Mononuclear cell (primary cell): Measurements from ENCODE around the gene PON1. TPM values are rescaled to one million over a fixed set of nuclear protein-coding genes. Genes with fewer than 3 reads are reported as not detected.

Experiments used
- H3K27me3 ChIP-seq: 2 replicates; pipeline ENCODE4 v1.6.0; 2011; ENCODE audit warnings: low read length, control low read depth; ENCODE audit not compliant: insufficient read depth
- H3K4me1 ChIP-seq: 2 replicates; pipeline ENCODE4 v1.5.1; 2011; ENCODE audit warnings: mild to moderate bottlenecking, low read length, control low read depth; ENCODE audit not compliant: insufficient read depth
- H3K4me3 ChIP-seq: 2 replicates; pipeline ENCODE4 v1.5.1; 2011; ENCODE audit warnings: mild to moderate bottlenecking, low read length, moderate library complexity
- H3K9me3 ChIP-seq: 2 replicates; pipeline ENCODE4 v1.5.1; 2011; ENCODE audit warnings: low read depth, mild to moderate bottlenecking, control low read depth, low read length
- total RNA-seq: library from RNA; depleted of rRNA; stranded (reverse); fragments of >200 nt; gene quantifications from one replicate; pipeline ENCODE4 v1.2.3, GENCODE V29; 2012

Gene PON1
- total RNA-seq, 1 donor, result not detected

GRCh38 chr7:95298091-95298490 lies 26.2 kb downstream of the PON1 start:
- Histone ChIP-seq H3K9me3 (no peaks in the 10 kb centered on the region), H3K4me3 (no peak overlapping the region), H3K4me1 (no peaks in the 10 kb centered on the region), H3K27me3 (no peaks in the 10 kb centered on the region)

DNA sequence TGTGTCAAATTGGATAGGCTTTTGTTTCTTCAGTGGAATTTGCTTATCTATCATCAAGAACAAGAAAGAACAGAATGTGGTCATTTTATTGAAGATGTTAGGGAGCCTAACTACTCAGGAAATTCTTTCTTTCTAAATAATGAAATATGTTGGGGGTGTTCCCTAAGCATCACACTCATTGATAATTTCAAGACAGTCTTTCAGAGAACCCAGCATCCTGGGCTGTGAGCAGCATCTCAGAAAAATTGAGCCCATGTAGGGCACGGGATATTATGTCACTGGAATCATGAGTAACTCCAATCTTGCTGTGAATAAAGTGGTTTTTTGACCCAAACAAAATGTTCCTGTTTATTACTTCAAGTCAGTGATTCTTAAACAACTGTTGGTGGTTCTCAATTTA lies 27.3 kb downstream of the PON1 start:
- Histone ChIP-seq H3K4me1 (no peaks in the 10 kb centered on the region), H3K9me3 (no peaks in the 10 kb centered on the region), H3K27me3 (no peaks in the 10 kb centered on the region), H3K4me3 (no peak overlapping the region)

DNA sequence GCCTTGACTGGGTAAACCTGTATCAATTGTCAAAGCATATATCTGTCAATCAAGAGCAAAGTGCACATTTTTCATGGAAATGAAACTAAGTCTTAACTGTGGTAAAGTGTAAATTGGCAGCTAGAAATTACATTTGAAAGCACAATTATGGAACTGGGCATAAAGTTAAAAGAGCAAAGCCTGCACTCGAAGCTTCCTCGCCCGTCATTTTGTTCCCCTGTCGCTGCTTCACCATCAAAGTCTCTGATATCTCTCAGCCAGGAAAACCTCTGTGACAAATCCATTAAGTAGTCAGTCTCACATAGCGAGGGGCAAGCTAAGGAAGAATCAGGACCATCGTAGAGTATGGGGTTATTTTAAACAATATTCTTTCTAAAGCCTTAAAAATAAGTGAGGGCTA lies 27.9 kb downstream of the PON1 start:
- Histone ChIP-seq H3K4me1 (no peaks in the 10 kb centered on the region), H3K27me3 (no peaks in the 10 kb centered on the region), H3K4me3 (no peak overlapping the region), H3K9me3 (no peaks in the 10 kb centered on the region)

DNA sequence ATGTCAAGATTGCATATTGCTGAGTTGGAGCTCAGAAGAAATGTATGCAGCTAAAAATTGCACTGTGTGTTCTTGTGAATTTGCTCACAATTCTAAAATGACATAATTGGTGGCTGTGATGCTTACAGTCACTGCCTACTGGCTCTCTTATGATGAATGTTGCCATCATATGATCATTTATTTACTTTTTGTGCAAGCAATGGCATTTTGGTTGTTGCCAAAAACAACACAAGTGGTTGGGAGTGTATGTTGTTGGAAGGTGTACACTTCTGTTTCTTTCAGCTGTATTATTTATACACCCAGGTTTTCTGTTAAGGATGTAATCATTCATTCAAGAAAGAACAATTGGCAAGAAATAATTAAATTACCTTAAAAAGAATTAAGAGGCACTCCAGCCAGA lies 28.9 kb downstream of the PON1 start:
- Histone ChIP-seq H3K9me3 (no peaks in the 10 kb centered on the region), H3K4me1 (no peaks in the 10 kb centered on the region), H3K27me3 (no peaks in the 10 kb centered on the region), H3K4me3 (no peak overlapping the region)

DNA sequence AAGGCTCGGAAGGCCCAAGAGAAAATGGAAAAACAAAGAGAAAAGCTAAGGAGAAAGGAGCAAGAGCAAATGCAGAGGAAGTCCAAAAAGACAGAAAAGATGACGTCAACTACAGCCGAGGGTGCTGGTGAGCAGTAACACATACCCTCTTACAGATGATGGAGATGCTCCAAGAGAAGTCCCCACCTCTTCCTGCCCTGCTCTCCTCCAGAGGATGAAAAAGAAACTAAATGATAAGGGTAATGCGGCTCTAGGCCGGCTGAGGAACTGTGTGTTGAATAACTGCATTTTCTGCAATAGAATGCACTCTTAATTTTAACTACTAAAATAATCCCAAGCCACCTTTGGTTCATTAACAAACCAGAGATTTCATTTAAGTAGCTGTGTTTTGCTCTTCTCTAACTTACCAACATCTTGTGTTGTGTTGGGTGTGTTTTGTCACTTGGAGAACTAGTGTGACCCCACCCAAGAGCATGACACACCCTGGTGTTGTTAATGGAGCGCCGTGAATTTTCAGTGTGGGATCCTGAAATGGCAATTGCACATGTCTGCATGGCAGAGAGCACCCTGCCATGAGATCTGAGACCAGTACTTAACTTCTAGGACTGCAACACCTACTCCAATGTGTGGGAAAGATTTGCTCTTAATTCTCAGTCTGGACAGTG lies 34.0 kb downstream of the PON1 start:
- Histone ChIP-seq H3K9me3 (no peaks in the 10 kb centered on the region), H3K4me1 (no peaks in the 10 kb centered on the region), H3K4me3 (no peak overlapping the region), H3K27me3 (no peaks in the 10 kb centered on the region)

DNA sequence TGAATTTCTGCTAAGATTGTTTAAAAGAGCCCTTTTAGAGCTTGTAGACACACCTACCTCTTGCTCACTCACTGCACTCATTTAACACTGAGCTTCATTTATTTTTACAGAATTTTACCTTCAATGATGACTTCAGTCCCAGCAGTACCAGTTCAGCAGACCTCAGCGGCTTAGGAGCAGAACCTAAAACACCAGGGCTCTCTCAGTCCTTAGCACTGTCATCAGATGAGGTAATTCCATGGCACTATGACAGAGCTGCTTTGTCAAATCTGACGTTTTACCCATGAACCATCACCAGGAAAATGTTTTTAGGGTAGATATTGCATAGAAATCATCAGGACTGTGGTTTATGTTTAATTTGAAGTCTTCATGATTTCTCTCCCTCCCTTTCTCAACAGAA lies 38.2 kb downstream of the PON1 start:
- no peaks in the 10 kb centered on the region for H3K27me3 ChIP-seq
- no peaks in the 10 kb centered on the region for H3K4me1 ChIP-seq
- no peak overlapping the region for H3K4me3 ChIP-seq
- H3K9me3 ChIP-seq, result no peaks in the 10 kb centered on the region

DNA sequence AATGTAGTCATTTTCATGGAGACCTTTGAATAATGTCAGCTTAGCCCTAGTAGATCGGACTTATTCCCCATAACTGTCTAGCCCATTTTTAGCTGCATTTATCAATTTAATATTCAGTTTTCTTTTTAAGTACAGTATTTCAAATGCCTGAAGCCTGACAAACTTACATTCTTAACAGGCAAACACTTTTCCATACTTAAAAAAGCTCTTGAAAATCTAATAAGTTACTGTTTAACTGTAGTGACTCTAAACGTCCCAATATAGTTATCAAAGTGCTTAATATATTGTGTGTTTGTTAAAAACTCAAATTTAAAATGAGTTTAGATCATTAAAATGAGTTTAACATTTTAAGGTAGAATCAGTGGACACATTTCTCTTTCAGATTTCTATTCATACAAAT lies 44.9 kb downstream of the PON1 start:
- Histone ChIP-seq H3K4me3 (no peak overlapping the region), H3K4me1 (no peaks in the 10 kb centered on the region), H3K27me3 (no peaks in the 10 kb centered on the region), H3K9me3 (no peaks in the 10 kb centered on the region)

- no peaks in the 10 kb centered on the region for H3K27me3 ChIP-seq
- no peaks in the 10 kb centered on the region for H3K4me1 ChIP-seq
- no peak overlapping the region for H3K4me3 ChIP-seq
- no peaks in the 10 kb centered on the region for H3K9me3 ChIP-seq
Observed at GRCh38 chr7:95276114-95276513, 48.2 kb downstream of the PON1 start.

GRCh38 chr7:95269640-95270039 lies 54.7 kb downstream of the PON1 start:
- Histone ChIP-seq H3K4me3 (no peak overlapping the region), H3K9me3 (no peaks in the 10 kb centered on the region), H3K27me3 (no peaks in the 10 kb centered on the region), H3K4me1 (no peaks in the 10 kb centered on the region)

DNA sequence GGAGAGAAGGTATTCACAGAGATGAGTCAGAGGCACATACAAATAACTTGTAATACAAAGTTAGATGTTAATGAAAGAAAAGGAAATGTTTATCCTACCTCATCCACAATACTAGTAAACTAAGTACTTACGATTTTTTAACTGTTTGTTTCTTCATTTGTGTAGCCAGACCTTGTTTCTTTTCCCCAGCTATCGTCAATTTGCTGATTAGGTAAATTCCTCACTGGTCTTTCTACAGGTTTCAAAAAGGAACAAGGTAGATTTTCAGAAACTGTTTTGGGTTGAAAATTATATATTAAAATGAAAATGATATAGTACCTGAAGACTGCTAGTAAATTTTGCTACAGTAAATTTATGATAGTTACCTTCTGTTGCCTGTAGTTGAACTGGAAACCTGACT lies 56.6 kb downstream of the PON1 start:
- H3K4me1 ChIP-seq, result no peaks in the 10 kb centered on the region
- no peaks in the 10 kb centered on the region for H3K27me3 ChIP-seq
- no peaks in the 10 kb centered on the region for H3K9me3 ChIP-seq
- no peak overlapping the region for H3K4me3 ChIP-seq

GRCh38 chr7:95265634-95266033 lies 58.7 kb downstream of the PON1 start:
- Histone ChIP-seq H3K27me3 (no peaks in the 10 kb centered on the region), H3K4me1 (no peaks in the 10 kb centered on the region), H3K9me3 (no peaks in the 10 kb centered on the region), H3K4me3 (no peak overlapping the region)

DNA sequence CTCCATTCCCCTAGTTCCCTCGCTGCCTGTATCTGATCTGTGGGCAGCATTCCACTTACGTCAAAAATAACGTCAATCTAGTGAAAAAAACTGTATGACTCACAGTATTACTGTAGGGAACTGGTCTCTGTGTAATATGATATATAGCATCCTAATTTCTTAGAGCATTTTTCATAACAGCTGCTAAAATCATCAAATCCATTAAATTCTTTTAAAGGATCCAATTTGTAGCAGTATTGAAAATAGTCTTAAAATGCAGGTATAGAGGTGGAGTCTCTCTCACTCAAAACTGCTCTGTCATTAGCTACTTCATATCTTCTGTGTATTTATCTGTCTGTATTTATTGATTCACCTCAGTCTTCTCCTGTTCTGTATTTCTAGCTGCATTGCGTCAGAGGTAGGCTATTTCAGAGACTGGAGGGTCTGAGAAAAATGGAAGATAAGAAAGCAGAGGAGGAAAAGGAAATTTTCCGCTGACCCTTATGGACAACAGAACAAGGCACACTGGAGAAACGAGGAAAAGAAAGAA lies 59.9 kb downstream of the PON1 start:
- H3K27me3 ChIP-seq, result no peaks in the 10 kb centered on the region
- H3K4me1 ChIP-seq, result no peaks in the 10 kb centered on the region
- H3K9me3 ChIP-seq, result no peaks in the 10 kb centered on the region
- H3K4me3 ChIP-seq, result no peak overlapping the region

- Histone ChIP-seq H3K9me3 (no peaks in the 10 kb centered on the region), H3K4me1 (no peaks in the 10 kb centered on the region), H3K4me3 (no peak overlapping the region), H3K27me3 (no peaks in the 10 kb centered on the region)
Observed at GRCh38 chr7:95263785-95264362, 60.5 kb downstream of the PON1 start.

- no peaks in the 10 kb centered on the region for H3K27me3 ChIP-seq
- no peaks in the 10 kb centered on the region for H3K4me1 ChIP-seq
- H3K4me3 ChIP-seq, result no peak overlapping the region
- H3K9me3 ChIP-seq, result no peaks in the 10 kb centered on the region
Observed at GRCh38 chr7:95262875-95263274, 61.5 kb downstream of the PON1 start.

DNA sequence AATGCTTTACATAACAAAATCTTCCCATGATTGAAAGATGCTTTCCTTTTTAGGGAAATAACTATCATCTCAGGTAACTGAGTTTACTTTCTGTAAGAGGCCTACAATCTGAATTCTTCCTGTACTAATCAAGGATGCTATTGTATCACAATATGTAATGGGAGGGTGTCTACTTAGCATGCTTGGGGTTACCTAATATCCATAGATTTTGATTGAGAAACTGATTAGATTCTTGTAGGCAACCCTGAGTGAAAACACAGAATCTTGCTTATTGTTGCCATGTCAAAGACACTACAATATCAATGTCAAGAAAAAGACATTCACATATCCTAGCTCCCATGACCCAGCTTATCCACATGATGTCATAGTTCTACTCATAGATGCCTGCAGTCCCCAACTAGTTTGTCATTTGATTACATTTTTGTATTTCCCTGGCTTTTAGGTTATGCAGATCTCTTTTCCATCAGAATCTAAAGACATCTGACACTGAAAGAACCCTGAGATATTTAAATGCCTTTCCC lies 62.4 kb downstream of the PON1 start:
- H3K4me1 ChIP-seq, result no peaks in the 10 kb centered on the region
- H3K27me3 ChIP-seq, result no peaks in the 10 kb centered on the region
- no peak overlapping the region for H3K4me3 ChIP-seq
- no peaks in the 10 kb centered on the region for H3K9me3 ChIP-seq

GRCh38 chr7:95255691-95256090 lies 68.6 kb downstream of the PON1 start:
- Histone ChIP-seq H3K4me1 (no peaks in the 10 kb centered on the region), H3K9me3 (no peaks in the 10 kb centered on the region), H3K27me3 (no peaks in the 10 kb centered on the region), H3K4me3 (no peak overlapping the region)
